Body of pancreas (tissue), 4 donors: ENCODE measurements around the gene ZNF687. TPM values are rescaled to one million over a fixed set of nuclear protein-coding genes. Genes with fewer than 3 reads are reported as not detected.

Experiments used
- ATAC-seq: fragments of 150-250 bp; one replicate; pipeline ENCODE4 v1.9.1; 2016
- DNase-seq, 4 donors: peaks; one replicate each; pipeline ENCODE4 v3.0.0-alpha.2; 2019
- H3K27ac ChIP-seq, 4 donors: fragments of 200-600 bp; sonication (generic); 1 replicate in 3 of 4; 2 replicates in 1 of 4; pipeline versions ENCODE4 v1.5.1 to v1.6.1; 2016 to 2019; ENCODE audit warnings: mild to moderate bottlenecking in 1 of 4, mixed read lengths in 1 of 4, moderate library complexity in 1 of 4
- H3K27me3 ChIP-seq, 2 donors: fragments of 200-600 bp; sonication (generic); one replicate each; pipeline ENCODE4 v1.6.0; 2016; ENCODE audit warnings: mild to moderate bottlenecking in 1 of 2
- H3K36me3 ChIP-seq, 2 donors: fragments of 200-600 bp; sonication (generic); replicated peaks in 1 of 2; 2 replicates each; pipeline ENCODE4 v1.5.1; 2016; ENCODE audit warnings: low read depth in 2 of 2; ENCODE audit not compliant: insufficient read depth in 1 of 2
- H3K4me1 ChIP-seq: fragments of 200-600 bp; sonication (generic); one replicate; pipeline ENCODE4 v1.6.0; 2016
- H3K4me3 ChIP-seq, 2 donors: fragments of 200-600 bp; sonication (generic); 1 replicate in 1 of 2; 2 replicates in 1 of 2; pipeline ENCODE4 v1.5.1; 2016 to 2019
- H3K9me3 ChIP-seq, 3 donors: fragments of 200-600 bp; sonication (generic); 1 replicate in 2 of 3; 2 replicates in 1 of 3; pipeline ENCODE4 v1.5.1; 2016
- POLR2A ChIP-seq, 3 donors: fragments of 450-650 bp; IDR thresholded peaks; one replicate each; pipeline ENCODE4 v1.6.1; 2016; ENCODE audit warnings: antibody characterized with exemption in 3 of 3, mild to moderate bottlenecking in 2 of 3
- WGBS, 2 donors: methylation state at CpG; one replicate each; pipeline ENCODE4 v1.1.5; 2017; 5-methylcytosine and 5-hydroxymethylcytosine counted together
- intact Hi-C: fragments of 100-400 bp; cut with DNase I; formaldehyde crosslinking; loops from one replicate; pipeline ENCODE4 v1.15.1; 2023
- small RNA-seq: library from RNA; depleted of rRNA; stranded (forward); fragments of <200 nt; gene quantifications from one replicate; pipeline ENCODE3, GENCODE V24; 2016
- total RNA-seq, 2 donors: library from RNA; depleted of rRNA; stranded (reverse); fragments of >200 nt; gene quantifications; one replicate each; pipeline ENCODE4 v1.1.0, GENCODE V29; 2016
- TF ChIP-seq, protein P1 (sequence below), 7 experiments: fragments of 450-650 bp in 4 of 7; fragments of 200-600 bp in 3 of 7; sonication (generic) in 3 of 7; IDR thresholded peaks; one replicate each; pipeline ENCODE4 v1.5.1; 2016 to 2019; ENCODE audit warnings: antibody characterized with exemption in 7 of 7

The ZNF687 gene
- total RNA-seq, 2 donors from 2014 or later = 15.0 to 24.4 TPM

DNA sequence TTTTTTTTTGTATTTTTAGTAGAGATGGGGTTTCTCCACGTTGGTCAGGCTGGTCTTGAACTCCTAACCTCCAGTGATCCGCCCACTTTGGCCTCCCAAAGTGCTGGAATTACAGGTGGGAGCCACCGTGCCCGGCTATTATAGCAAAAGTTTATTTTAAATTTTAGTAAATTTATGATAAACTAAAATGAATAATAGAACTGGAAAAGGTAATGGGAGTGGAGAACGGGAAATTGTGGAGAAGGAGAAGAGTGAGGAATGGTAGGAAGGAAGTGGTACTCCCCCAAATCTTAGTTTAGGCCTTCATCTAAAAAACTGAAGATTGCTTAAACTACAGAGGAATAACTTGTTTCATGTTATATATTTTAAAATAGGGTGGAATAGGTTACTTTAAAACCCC, 52.7 kb downstream of the ZNF687 start:
- intact Hi-C loops = no loop called here
- Histone ChIP-seq H3K27ac (no peak overlapping the region), H3K4me1 (no peaks in the 10 kb centered on the region), H3K36me3 (no peaks in the 10 kb centered on the region), H3K9me3 (no peaks in the 10 kb centered on the region), H3K27me3 (no peaks in the 10 kb centered on the region), H3K4me3 (no peak overlapping the region)
- no peak for DNase-seq
- no peak for TF ChIP-seq POLR2A (IDR thresholded peaks at IDR 0.05)
- TF ChIP-seq, protein P1, sequence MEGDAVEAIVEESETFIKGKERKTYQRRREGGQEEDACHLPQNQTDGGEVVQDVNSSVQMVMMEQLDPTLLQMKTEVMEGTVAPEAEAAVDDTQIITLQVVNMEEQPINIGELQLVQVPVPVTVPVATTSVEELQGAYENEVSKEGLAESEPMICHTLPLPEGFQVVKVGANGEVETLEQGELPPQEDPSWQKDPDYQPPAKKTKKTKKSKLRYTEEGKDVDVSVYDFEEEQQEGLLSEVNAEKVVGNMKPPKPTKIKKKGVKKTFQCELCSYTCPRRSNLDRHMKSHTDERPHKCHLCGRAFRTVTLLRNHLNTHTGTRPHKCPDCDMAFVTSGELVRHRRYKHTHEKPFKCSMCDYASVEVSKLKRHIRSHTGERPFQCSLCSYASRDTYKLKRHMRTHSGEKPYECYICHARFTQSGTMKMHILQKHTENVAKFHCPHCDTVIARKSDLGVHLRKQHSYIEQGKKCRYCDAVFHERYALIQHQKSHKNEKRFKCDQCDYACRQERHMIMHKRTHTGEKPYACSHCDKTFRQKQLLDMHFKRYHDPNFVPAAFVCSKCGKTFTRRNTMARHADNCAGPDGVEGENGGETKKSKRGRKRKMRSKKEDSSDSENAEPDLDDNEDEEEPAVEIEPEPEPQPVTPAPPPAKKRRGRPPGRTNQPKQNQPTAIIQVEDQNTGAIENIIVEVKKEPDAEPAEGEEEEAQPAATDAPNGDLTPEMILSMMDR (IDR thresholded peaks at IDR 0.05) = no peak
- no peak for ATAC-seq
- WGBS, 2 donors = 77 to 84% methylated on average over 5 of the region's 5 CpGs

DNA sequence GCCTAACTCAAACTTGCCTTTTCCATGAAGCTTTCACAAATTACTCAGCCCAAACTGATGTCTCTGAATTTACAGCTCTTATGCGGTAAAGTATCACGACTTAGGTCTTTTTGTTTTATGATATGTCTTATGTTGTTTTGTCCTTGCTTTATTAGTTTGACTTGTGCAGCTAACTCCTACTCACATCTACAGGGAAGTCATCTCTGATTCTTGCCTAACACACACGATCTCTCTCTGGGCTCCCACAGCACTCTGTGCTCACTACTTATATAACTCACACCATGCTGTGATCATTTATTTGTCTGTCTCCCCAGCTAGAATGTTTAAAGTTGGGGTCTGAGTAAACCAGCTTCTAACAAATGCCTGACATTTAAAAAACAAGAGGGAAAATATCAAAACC, 54.5 kb downstream of the ZNF687 start:
- no peak for DNase-seq
- Histone ChIP-seq H3K27me3 (no peaks in the 10 kb centered on the region), H3K9me3 (no peaks in the 10 kb centered on the region), H3K36me3 (no peaks in the 10 kb centered on the region), H3K4me1 (no peaks in the 10 kb centered on the region), H3K4me3 (no peak overlapping the region), H3K27ac (no peak overlapping the region)
- ATAC-seq = no peak
- no peak for TF ChIP-seq POLR2A (IDR thresholded peaks at IDR 0.05)
- TF ChIP-seq, protein P1 (IDR thresholded peaks at IDR 0.05) = no peak
- WGBS, 2 donors = 93% methylated on average over 3 of the region's 3 CpGs
- intact Hi-C loops = no loop called here

DNA sequence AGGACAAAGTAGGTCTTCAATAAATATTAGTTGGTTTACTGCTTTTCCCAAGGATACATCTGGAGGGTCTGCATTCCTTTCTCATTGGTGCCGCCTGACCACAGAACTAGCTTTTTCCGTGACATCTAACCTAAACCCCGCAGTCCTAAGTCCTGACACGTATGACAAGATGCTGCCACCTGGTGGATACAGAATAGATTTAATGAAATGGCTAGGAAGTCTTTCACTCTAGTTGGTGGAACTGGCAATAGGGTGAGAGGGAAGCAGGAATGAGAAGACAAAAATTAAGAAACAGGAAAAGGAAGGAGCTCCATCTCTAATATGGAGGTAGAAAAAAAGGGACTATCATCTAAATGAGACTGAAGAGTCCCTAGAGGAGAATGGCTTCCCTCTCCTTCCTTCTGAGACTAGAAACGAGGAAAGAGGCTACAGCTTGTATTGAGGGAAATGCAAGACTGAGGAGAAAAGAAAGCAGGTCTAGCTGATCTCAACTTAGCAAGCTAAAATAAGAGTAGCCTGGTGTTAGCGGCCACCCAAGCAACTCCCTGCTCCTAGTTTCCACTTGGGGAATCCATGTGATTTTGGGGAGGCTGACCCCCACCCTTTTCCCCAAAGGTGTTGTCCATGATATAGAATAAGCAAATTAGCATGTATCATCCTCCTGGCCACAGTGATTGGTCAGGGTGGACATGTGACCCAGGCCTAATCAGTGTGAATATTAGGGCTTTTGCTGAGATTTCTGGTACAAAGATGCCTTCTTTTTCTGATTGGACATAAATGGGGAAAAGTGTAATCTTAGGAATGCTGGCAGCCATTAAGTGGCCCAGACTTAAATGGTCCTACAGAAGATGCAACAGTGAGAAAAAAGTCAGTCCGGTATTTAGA, 59.0 kb downstream of the ZNF687 start:
- peak overlapping the region in 2 of 4 donors; percentile 30 to 37 for H3K27ac ChIP-seq
- WGBS, 2 donors = 28 to 33% methylated on average over 7 of the region's 7 CpGs
- H3K36me3 ChIP-seq = peaks cover 0 to 8% of the 10 kb centered on the region in 2 donors
- no peaks in the 10 kb centered on the region for H3K9me3 ChIP-seq
- peaks cover 3% of the 10 kb centered on the region for H3K4me1 ChIP-seq
- DNase-seq (peak; percentile 44 to 70 (median 53)), ATAC-seq (peak; percentile 90)
- H3K4me3 ChIP-seq = no peak overlapping the region
- no peaks in the 10 kb centered on the region for H3K27me3 ChIP-seq
- TF ChIP-seq POLR2A (IDR thresholded peaks at IDR 0.05) = no peak
- TF ChIP-seq, protein P1 (IDR thresholded peaks at IDR 0.05) = peak; percentile 29 to 84 (median 80)
- intact Hi-C loops = loop anchor here (5.0 kb wide), 1 partner anchor 39 kb away; no protein-coding TSS in a partner anchor

Small RNA genes lying within 50 kb of the gene (small RNA-seq; reads per million reads assigned to genes)
- gene RN7SL444P = not detected

Other genes with a start within 250 kb of the ZNF687 start
- under 1 TPM in 1 of 2 donors, not detected in 1; 0.26 TPM for gene BNIPL, start 245.7 kb upstream of the ZNF687 start, total RNA-seq
- gene C1orf56, start 234.5 kb upstream of the ZNF687 start, total RNA-seq = 1 to 10 TPM; 5.7 to 6.9 TPM
- gene CDC42SE1, start 222.7 kb upstream of the ZNF687 start, total RNA-seq = 10 to 100 TPM; 40.2 to 43.8 TPM
- 1 to 10 TPM in 1 of 2 donors, under 1 TPM in 1; 0.26 to 1.6 TPM for gene MLLT11, start 221.9 kb upstream of the ZNF687 start, total RNA-seq
- 1 to 10 TPM; 4.3 to 9.1 TPM for gene GABPB2, start 211.5 kb upstream of the ZNF687 start, total RNA-seq
- gene SEMA6C, start 135.7 kb upstream of the ZNF687 start, total RNA-seq = 1 to 10 TPM; 3.6 to 5.3 TPM
- gene TNFAIP8L2, start 125.7 kb upstream of the ZNF687 start, total RNA-seq = 1 to 10 TPM in 1 of 2 donors, under 1 TPM in 1; 0.99 to 1.6 TPM
- 1 to 10 TPM; 6.7 to 9.6 TPM for gene LYSMD1, start 116.4 kb upstream of the ZNF687 start, total RNA-seq
- 10 to 100 TPM; 16.2 to 28.0 TPM for gene SCNM1, start 116.2 kb upstream of the ZNF687 start, total RNA-seq
- 1 to 10 TPM in 1 of 2 donors, not detected in 1; 3.0 TPM for gene TMOD4, start 106.3 kb upstream of the ZNF687 start, total RNA-seq
- gene VPS72, start 92.1 kb upstream of the ZNF687 start, total RNA-seq = 10 to 100 TPM in 1 of 2 donors, 1 to 10 TPM in 1; 6.9 to 19.2 TPM
- gene PIP5K1A, start 83.7 kb upstream of the ZNF687 start, total RNA-seq = 10 to 100 TPM; 19.5 to 51.4 TPM
- 10 to 100 TPM; 70.2 to 73.4 TPM for gene PSMD4, start 27.6 kb upstream of the ZNF687 start, total RNA-seq
- 10 to 100 TPM; 39.6 to 40.2 TPM for gene PI4KB, start 45.1 kb downstream of the ZNF687 start, total RNA-seq
- gene RFX5, start 65.0 kb downstream of the ZNF687 start, total RNA-seq = 10 to 100 TPM in 1 of 2 donors, 1 to 10 TPM in 1; 8.3 to 14.5 TPM
- gene SELENBP1, start 90.4 kb downstream of the ZNF687 start, total RNA-seq = 100 to 1,000 TPM in 1 of 2 donors, 10 to 100 TPM in 1; 52.1 to 106 TPM
- 100 to 1,000 TPM; 109 to 126 TPM for gene PSMB4, start 117.3 kb downstream of the ZNF687 start, total RNA-seq
- gene POGZ, start 177.2 kb downstream of the ZNF687 start, total RNA-seq = 10 to 100 TPM; 29.8 to 76.8 TPM
- 10 to 100 TPM; 31.0 to 42.8 TPM for gene CGN, start 229.1 kb downstream of the ZNF687 start, total RNA-seq